GM18867 (cell line): ENCODE data around the gene HNRNPA2B1.
"Not testable (repeated sequence)": the region's sequence is repeated elsewhere in the genome, so short reads cannot be mapped to it uniquely, and the experiment has no call there.

Experiments used
- ATAC-seq: cut with Tn5 transposase; IDR thresholded peaks from one replicate; pipeline ENCODE4 v1.9.1; 2021; ENCODE audit warnings: mild to moderate bottlenecking, moderate library complexity; ENCODE audit not compliant: unreplicated experiment

Gene HNRNPA2B1

GRCh38 chr7:26148307-26148700 lies 52.2 kb downstream of the HNRNPA2B1 start:
- not testable (repeated sequence) for ATAC-seq

GRCh38 chr7:26147646-26148306 lies 52.8 kb downstream of the HNRNPA2B1 start:
- not testable (repeated sequence) for ATAC-seq

GRCh38 chr7:26147030-26147429 lies 53.5 kb downstream of the HNRNPA2B1 start:
- ATAC-seq = no peak

GRCh38 chr7:26145238-26145637 lies 55.3 kb downstream of the HNRNPA2B1 start:
- ATAC-seq = no peak

- no peak for ATAC-seq
These were observed 56.1 kb downstream of the HNRNPA2B1 start for GRCh38 chr7:26144184-26145080.

- no peak for ATAC-seq
These were observed 57.1 kb downstream of the HNRNPA2B1 start for GRCh38 chr7:26143298-26144048.

- ATAC-seq = no peak
These were observed 59.5 kb downstream of the HNRNPA2B1 start for GRCh38 chr7:26141077-26141476.

GRCh38 chr7:26140380-26140779 lies 60.2 kb downstream of the HNRNPA2B1 start:
- ATAC-seq = no peak
